BLaER1 (cell line): Measurements from ENCODE around the gene GRIK2.

Source experiments
- H3K27ac ChIP-seq: shearing (Covaris generic); formaldehyde crosslinking; 2 replicates; pipeline ENCODE4 v1.8.1; 2022
- H3K27me3 ChIP-seq: shearing (Covaris generic); formaldehyde crosslinking; 2 replicates; pipeline ENCODE4 v1.8.1; 2022
- H3K36me3 ChIP-seq: shearing (Covaris generic); formaldehyde crosslinking; 2 replicates; pipeline ENCODE4 v1.8.1; 2022
- H3K4me1 ChIP-seq: shearing (Covaris generic); formaldehyde crosslinking; 2 replicates; pipeline ENCODE4 v1.8.1; 2022
- H3K4me2 ChIP-seq: shearing (Covaris generic); formaldehyde crosslinking; 2 replicates; pipeline ENCODE4 v1.8.1; 2022
- H3K4me3 ChIP-seq: shearing (Covaris generic); formaldehyde crosslinking; 2 replicates; pipeline ENCODE4 v1.8.1; 2022
- H3K9ac ChIP-seq: shearing (Covaris generic); formaldehyde crosslinking; 2 replicates; pipeline ENCODE4 v1.8.1; 2022
- H3K9me3 ChIP-seq: shearing (Covaris generic); formaldehyde crosslinking; 2 replicates; pipeline ENCODE4 v1.8.1; 2022
- H4K20me1 ChIP-seq: shearing (Covaris generic); formaldehyde crosslinking; 2 replicates; pipeline ENCODE4 v1.8.1; 2022
- Cebpa-rat ChIP-seq: shearing (Covaris generic); IDR thresholded peaks from 2 replicates; pipeline ENCODE4 v1.8.1; 2022

Gene GRIK2

DNA sequence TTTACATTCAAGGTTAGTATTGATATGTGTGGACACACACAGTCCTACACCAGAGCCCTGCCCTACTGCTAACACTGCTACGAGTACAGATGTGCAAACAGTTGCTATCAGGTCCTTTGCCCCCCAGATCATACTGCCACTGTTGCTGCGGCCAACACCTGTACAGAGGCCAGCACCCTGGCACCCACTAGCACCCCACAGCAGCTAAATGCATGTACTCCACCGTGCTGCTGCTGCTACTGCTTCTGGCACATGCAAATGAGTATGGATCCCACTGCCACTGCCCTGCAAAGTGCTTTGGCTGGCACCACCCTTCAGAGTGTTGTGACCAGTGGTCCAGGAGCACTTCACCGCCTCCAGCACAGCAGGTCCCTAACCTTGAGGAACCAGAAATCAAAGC, 621.9 kb downstream of the GRIK2 start:
- Histone ChIP-seq H3K9ac (no peak overlapping the region), H3K4me2 (no peak overlapping the region), H3K27me3 (no peaks in the 10 kb centered on the region), H3K36me3 (no peaks in the 10 kb centered on the region), H3K9me3 (no peaks in the 10 kb centered on the region), H4K20me1 (no peaks in the 10 kb centered on the region), H3K27ac (no peak overlapping the region), H3K4me3 (no peak overlapping the region), H3K4me1 (no peaks in the 10 kb centered on the region)
- no peak for TF ChIP-seq Cebpa-rat

DNA sequence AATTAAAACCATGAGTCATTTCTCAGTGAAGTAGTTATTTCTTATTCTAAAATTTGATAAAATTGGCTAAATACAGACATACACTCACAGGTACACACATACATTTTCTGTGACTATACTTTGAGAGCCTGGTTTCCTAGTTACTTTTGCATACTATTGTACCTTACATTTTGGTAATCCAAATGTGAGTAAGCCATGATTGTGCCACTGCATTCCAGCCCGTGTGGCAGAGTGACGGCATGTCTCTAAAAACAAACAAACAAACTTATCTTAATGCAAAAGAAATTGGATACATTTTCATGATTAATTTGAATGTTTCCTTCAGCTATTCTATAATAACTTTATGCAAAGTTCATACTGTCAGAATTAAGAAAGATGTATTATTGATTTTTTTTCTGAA, 628.8 kb downstream of the GRIK2 start:
- Histone ChIP-seq H3K27ac (no peak overlapping the region), H3K9ac (no peak overlapping the region), H3K4me1 (no peaks in the 10 kb centered on the region), H3K36me3 (no peaks in the 10 kb centered on the region), H4K20me1 (no peaks in the 10 kb centered on the region), H3K4me2 (no peak overlapping the region), H3K4me3 (no peak overlapping the region), H3K9me3 (no peaks in the 10 kb centered on the region), H3K27me3 (no peaks in the 10 kb centered on the region)
- no peak for TF ChIP-seq Cebpa-rat

DNA sequence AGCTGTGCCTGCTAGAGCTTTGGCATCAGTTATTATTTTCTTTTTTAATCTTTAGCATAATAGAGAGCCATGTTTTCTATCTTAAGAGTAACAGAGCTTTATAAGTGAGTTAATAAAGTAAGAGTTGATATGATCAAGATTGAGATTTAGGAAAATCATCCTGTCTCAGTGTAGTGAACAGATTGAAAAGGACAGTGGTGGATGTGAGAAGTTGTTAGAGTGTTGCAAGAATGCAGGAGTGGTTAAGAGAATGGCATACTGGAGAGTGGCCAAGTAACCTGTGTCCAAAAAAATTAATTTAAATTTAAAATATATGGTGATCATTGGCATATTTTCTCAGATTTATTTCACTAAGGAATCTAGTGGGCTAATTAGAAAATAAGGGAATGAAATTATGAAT, 629.3 kb downstream of the GRIK2 start:
- no peaks in the 10 kb centered on the region for H4K20me1 ChIP-seq
- no peaks in the 10 kb centered on the region for H3K36me3 ChIP-seq
- H3K4me3 ChIP-seq: no peak overlapping the region
- H3K9ac ChIP-seq: no peak overlapping the region
- no peak for TF ChIP-seq Cebpa-rat
- no peaks in the 10 kb centered on the region for H3K4me1 ChIP-seq
- H3K27ac ChIP-seq: no peak overlapping the region
- H3K9me3 ChIP-seq: no peaks in the 10 kb centered on the region
- H3K27me3 ChIP-seq: no peaks in the 10 kb centered on the region
- H3K4me2 ChIP-seq: no peak overlapping the region

DNA sequence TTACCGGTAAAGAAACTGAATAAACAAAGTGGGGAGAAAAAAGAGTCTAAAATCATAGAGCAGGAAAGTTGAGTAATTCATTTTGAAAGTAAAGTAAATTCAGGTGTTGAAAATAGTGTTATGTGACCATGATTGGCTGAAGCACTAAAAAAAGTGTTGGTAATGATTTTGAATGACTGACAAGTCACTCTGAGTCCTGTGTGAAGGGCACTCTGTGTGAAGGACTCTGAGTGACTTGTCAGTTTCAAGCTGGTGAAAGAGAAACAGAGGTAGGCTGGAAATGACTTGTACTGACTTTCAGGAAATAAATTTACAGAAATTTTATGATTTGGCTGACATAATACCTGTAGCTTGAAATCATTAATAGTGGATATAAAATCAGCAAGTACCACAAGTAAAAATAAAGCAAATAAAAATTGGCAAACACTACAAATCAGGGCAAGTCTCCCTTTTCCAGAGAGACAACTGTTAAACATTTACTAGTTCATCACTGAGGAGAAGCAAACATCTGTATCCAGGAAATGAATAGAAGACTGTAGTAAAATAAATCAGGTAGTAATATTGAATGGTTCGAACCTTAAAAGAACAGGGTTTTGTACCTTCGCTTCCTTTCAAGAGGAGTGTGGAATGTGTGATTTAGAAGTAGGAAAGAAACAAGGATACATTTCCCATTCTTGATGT, 630.6 kb downstream of the GRIK2 start:
- H3K27me3 ChIP-seq: no peaks in the 10 kb centered on the region
- no peak overlapping the region for H3K4me2 ChIP-seq
- no peak overlapping the region for H3K9ac ChIP-seq
- TF ChIP-seq Cebpa-rat: no peak
- no peak overlapping the region for H3K27ac ChIP-seq
- H3K4me1 ChIP-seq: no peaks in the 10 kb centered on the region
- no peaks in the 10 kb centered on the region for H3K9me3 ChIP-seq
- H3K4me3 ChIP-seq: no peak overlapping the region
- no peaks in the 10 kb centered on the region for H4K20me1 ChIP-seq
- no peaks in the 10 kb centered on the region for H3K36me3 ChIP-seq

DNA sequence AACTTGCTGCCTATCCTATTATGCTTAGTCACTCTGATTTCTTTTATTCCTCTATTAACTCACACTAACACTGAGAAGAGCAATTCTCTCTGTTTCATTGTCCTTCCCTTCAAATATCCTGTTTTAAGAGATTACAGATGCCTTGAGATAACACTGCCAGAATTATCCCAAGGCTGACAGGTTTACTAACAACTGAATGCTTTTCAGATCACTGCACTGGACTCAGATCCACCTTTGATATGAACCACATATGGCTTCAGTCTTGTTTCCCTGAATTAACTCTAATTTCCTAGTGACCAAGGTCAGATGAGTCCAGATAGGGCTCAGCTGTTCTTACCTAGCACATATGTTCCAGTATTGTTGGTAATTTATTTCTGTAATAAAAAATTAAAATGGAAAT, 633.1 kb downstream of the GRIK2 start:
- Histone ChIP-seq H3K4me3 (no peak overlapping the region), H3K36me3 (no peaks in the 10 kb centered on the region), H3K4me2 (no peak overlapping the region), H3K9ac (no peak overlapping the region), H3K27ac (no peak overlapping the region), H3K4me1 (no peaks in the 10 kb centered on the region), H3K27me3 (no peaks in the 10 kb centered on the region), H3K9me3 (no peaks in the 10 kb centered on the region), H4K20me1 (no peaks in the 10 kb centered on the region)
- no peak for TF ChIP-seq Cebpa-rat

DNA sequence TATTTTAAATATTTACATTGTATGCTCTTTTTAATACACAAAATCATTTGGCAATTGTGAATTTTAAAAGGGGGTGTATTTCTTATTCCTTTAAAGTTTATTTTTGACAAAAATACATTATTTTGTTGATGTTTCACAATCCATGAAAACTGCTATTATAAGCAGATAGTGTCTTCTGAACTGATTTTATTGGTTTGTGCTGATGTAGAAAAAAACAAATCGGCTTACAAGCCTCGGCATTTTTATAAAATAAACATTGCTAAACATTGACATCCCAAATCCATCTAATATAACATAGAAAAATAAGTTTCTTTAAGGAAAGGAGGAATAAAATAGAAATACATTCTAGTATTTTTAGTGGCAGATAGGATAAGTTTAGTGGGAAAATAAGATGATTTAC, 634.7 kb downstream of the GRIK2 start:
- no peak overlapping the region for H3K9ac ChIP-seq
- H3K4me1 ChIP-seq: no peaks in the 10 kb centered on the region
- H3K27ac ChIP-seq: no peak overlapping the region
- H3K9me3 ChIP-seq: no peaks in the 10 kb centered on the region
- H3K4me3 ChIP-seq: no peak overlapping the region
- no peak overlapping the region for H3K4me2 ChIP-seq
- no peaks in the 10 kb centered on the region for H3K27me3 ChIP-seq
- H4K20me1 ChIP-seq: no peaks in the 10 kb centered on the region
- H3K36me3 ChIP-seq: no peaks in the 10 kb centered on the region
- TF ChIP-seq Cebpa-rat: no peak

DNA sequence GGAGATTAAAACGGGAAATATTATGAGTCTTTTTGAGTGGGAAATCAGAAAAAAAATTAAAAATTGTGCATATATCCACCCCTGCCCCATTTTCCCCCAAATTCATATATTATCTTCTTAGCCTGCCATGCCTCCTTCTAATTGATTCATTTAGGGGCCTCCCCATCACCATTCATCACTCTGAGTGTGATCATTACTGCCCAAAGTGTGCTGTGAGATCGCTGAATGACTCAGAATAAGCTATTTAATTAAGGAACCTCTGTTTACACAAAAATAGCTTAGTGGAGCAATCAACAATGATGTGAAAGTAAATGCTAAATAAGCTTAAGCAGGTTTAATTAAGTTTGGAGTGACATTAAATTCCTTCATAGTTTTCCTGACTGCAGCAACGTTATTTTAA, 645.5 kb downstream of the GRIK2 start:
- Histone ChIP-seq H3K9ac (no peak overlapping the region), H3K27me3 (no peaks in the 10 kb centered on the region), H3K4me3 (no peak overlapping the region), H4K20me1 (no peaks in the 10 kb centered on the region), H3K27ac (no peak overlapping the region), H3K36me3 (no peaks in the 10 kb centered on the region), H3K4me1 (no peaks in the 10 kb centered on the region), H3K9me3 (no peaks in the 10 kb centered on the region), H3K4me2 (no peak overlapping the region)
- no peak for TF ChIP-seq Cebpa-rat

DNA sequence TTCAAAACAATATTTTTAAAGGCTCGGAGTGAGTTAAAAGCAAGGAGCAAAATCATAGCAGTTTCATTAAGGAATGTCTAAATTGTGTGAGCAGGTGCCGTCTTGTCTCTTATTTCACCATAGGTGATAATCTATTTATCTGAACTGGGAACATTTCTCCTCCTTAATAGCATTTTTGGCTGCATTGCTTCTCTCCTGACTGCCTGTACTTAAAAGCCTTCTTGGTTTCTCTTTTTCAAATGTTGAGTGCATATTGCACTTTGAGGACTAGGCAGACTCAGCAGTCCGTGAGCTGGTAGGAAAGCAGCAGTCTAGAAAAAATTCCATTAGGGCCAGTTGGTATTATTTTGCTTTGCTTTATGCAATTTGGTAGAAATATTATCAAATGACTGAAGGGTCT, 645.9 kb downstream of the GRIK2 start:
- Histone ChIP-seq H3K36me3 (no peaks in the 10 kb centered on the region), H3K4me3 (no peak overlapping the region)
- TF ChIP-seq Cebpa-rat: no peak

DNA sequence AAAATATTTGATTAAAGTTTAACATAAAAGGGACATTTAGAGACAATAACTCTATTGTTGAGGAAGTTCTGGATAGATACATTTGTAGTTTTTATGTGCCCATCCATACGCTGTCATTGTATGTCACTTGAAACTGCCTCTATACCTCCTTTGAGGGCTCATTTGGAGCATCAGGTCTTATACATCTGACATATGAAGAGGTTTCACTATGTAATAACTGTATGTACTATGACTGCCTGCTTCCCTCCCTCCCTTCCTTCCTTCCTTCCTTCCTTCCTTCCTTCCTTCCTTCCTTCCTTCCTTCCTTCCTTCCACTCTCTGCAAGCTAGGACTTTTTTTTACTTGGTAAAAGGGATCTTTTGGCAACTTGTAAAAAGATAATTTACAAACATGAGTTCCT, 657.5 kb downstream of the GRIK2 start:
- Histone ChIP-seq H3K4me3 (no peak overlapping the region), H3K36me3 (no peaks in the 10 kb centered on the region), H3K27ac (no peak overlapping the region), H4K20me1 (no peaks in the 10 kb centered on the region), H3K4me1 (no peaks in the 10 kb centered on the region), H3K4me2 (no peak overlapping the region), H3K27me3 (no peaks in the 10 kb centered on the region), H3K9ac (no peak overlapping the region), H3K9me3 (no peaks in the 10 kb centered on the region)
- TF ChIP-seq Cebpa-rat: no peak

More for the DNA sequence above, 645.9 kb downstream of the GRIK2 start:
- H3K4me2 ChIP-seq: no peak overlapping the region
- no peaks in the 10 kb centered on the region for H4K20me1 ChIP-seq
- no peaks in the 10 kb centered on the region for H3K9me3 ChIP-seq
- H3K4me1 ChIP-seq: no peaks in the 10 kb centered on the region
- no peak overlapping the region for H3K9ac ChIP-seq
- H3K27me3 ChIP-seq: no peaks in the 10 kb centered on the region
- H3K27ac ChIP-seq: no peak overlapping the region

DNA sequence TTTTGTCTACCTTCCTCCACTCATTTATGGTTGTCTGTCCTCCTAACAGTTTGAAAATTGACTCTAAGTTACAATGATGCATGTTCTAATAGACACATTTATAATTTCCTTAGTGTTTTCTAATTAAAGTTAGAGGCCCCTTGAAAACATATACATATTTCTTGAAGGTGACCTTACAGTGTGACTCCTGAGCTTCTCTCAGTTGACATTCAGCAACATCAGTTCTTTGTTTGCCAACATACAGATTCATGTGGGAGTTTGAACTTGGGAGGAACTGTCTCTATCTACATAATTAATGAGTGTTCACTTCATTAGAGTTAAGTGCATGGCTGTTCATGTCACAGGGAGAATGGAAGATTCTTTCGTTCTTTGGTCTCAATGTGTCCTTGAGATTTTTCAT, 658.2 kb downstream of the GRIK2 start:
- TF ChIP-seq Cebpa-rat: no peak

DNA sequence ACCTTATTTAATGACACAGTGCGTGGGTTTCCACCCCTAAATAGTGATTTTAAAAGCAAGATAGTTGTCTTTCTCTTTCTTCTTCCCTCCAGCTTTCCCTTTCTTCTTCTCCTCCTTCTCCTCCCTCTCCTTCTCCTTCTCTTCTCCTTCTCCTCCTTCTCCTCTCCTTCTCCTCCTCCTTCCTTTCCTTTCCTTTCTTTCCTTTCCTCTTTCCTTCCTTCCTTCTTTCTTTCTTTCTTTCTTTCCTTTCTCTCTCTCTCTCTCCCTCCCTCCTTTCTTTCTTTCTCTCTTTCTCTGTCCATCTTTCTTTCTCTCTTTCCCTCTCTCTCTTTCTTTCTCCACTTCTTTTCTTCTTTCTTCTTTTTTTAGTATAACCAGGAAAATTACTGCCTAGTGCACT, 670.6 kb downstream of the GRIK2 start:
- Histone ChIP-seq H3K36me3 (no peaks in the 10 kb centered on the region), H3K4me3 (no peak overlapping the region), H3K9ac (no peak overlapping the region), H3K4me1 (no peaks in the 10 kb centered on the region), H3K27ac (no peak overlapping the region), H3K9me3 (no peaks in the 10 kb centered on the region), H3K4me2 (no peak overlapping the region), H3K27me3 (no peaks in the 10 kb centered on the region), H4K20me1 (no peaks in the 10 kb centered on the region)
- no peak for TF ChIP-seq Cebpa-rat

More for the DNA sequence above, 658.2 kb downstream of the GRIK2 start:
- no peak overlapping the region for H3K4me2 ChIP-seq
- no peaks in the 10 kb centered on the region for H3K36me3 ChIP-seq
- no peaks in the 10 kb centered on the region for H3K4me1 ChIP-seq
- H3K9ac ChIP-seq: no peak overlapping the region
- no peaks in the 10 kb centered on the region for H3K9me3 ChIP-seq
- no peak overlapping the region for H3K4me3 ChIP-seq
- H4K20me1 ChIP-seq: no peaks in the 10 kb centered on the region
- H3K27ac ChIP-seq: no peak overlapping the region
- no peaks in the 10 kb centered on the region for H3K27me3 ChIP-seq
